HG03558 (cell line): Measurements from ENCODE around the gene ACOD1.
A peak's percentile ranks its signal among the peaks of the same experiment; 100 is the strongest.
"Not testable (repeated sequence)": the region's sequence is repeated elsewhere in the genome, so short reads cannot be mapped to it uniquely, and the experiment has no call there.

Source experiments
- ATAC-seq: cut with Tn5 transposase; IDR thresholded peaks from one replicate; pipeline ENCODE4 v1.9.1; 2021; ENCODE audit warnings: moderate number of reproducible peaks; ENCODE audit not compliant: unreplicated experiment; ENCODE audit errors: extremely low read depth

ACOD1 gene

GRCh38 chr13:76948149-76948548 is at the start of gene ACOD1:
TSS of gene ACOD1 (plus strand) at chr13:76948511. CDS start at chr13:76948559, 48 bp downstream.
- ATAC-seq = no peak

GRCh38 chr13:76899066-76899465 is 49.2 kb upstream of the ACOD1 start:
- ATAC-seq = not testable (repeated sequence)

GRCh38 chr13:76903544-76904162 is 44.7 kb upstream of the ACOD1 start:
- ATAC-seq = peak; percentile 96

- ATAC-seq = no peak
Measured at GRCh38 chr13:76904507-76904906, 43.8 kb upstream of the ACOD1 start.

GRCh38 chr13:76912476-76912875 is 35.8 kb upstream of the ACOD1 start:
- ATAC-seq = no peak

- ATAC-seq = no peak
Measured at GRCh38 chr13:76913898-76914297, 34.4 kb upstream of the ACOD1 start.

- no peak for ATAC-seq
Measured at GRCh38 chr13:76917095-76917494, 31.2 kb upstream of the ACOD1 start.

- not testable (repeated sequence) for ATAC-seq
Measured at GRCh38 chr13:76917755-76918481, 30.4 kb upstream of the ACOD1 start.

- no peak for ATAC-seq
Measured at GRCh38 chr13:76921516-76921915, 26.8 kb upstream of the ACOD1 start.

- no peak for ATAC-seq
Measured at GRCh38 chr13:76925115-76925514, 23.2 kb upstream of the ACOD1 start.

- ATAC-seq = no peak
Measured at GRCh38 chr13:76927955-76928354, 20.4 kb upstream of the ACOD1 start.

GRCh38 chr13:76928456-76928855 is 19.9 kb upstream of the ACOD1 start:
- no peak for ATAC-seq

- no peak for ATAC-seq
Measured at GRCh38 chr13:76929320-76929719, 19.0 kb upstream of the ACOD1 start.

- ATAC-seq = no peak
Measured at GRCh38 chr13:76929851-76930374, 18.4 kb upstream of the ACOD1 start.

- ATAC-seq = no peak
Measured at GRCh38 chr13:76932076-76932475, 16.2 kb upstream of the ACOD1 start.

- ATAC-seq = no peak
Measured at GRCh38 chr13:76934671-76935070, 13.6 kb upstream of the ACOD1 start.

GRCh38 chr13:76936763-76937162 is 11.5 kb upstream of the ACOD1 start:
- no peak for ATAC-seq

- no peak for ATAC-seq
Measured at GRCh38 chr13:76937281-76937820, 11.0 kb upstream of the ACOD1 start.

- no peak for ATAC-seq
Measured at GRCh38 chr13:76939215-76939614, 9.1 kb upstream of the ACOD1 start.

GRCh38 chr13:76942363-76942762 is 5.9 kb upstream of the ACOD1 start:
- no peak for ATAC-seq

GRCh38 chr13:76943646-76944045 is 4.7 kb upstream of the ACOD1 start:
- ATAC-seq = no peak
